Measurements from ENCODE around the gene ABHD14A.

The ABHD14A gene

DNA sequence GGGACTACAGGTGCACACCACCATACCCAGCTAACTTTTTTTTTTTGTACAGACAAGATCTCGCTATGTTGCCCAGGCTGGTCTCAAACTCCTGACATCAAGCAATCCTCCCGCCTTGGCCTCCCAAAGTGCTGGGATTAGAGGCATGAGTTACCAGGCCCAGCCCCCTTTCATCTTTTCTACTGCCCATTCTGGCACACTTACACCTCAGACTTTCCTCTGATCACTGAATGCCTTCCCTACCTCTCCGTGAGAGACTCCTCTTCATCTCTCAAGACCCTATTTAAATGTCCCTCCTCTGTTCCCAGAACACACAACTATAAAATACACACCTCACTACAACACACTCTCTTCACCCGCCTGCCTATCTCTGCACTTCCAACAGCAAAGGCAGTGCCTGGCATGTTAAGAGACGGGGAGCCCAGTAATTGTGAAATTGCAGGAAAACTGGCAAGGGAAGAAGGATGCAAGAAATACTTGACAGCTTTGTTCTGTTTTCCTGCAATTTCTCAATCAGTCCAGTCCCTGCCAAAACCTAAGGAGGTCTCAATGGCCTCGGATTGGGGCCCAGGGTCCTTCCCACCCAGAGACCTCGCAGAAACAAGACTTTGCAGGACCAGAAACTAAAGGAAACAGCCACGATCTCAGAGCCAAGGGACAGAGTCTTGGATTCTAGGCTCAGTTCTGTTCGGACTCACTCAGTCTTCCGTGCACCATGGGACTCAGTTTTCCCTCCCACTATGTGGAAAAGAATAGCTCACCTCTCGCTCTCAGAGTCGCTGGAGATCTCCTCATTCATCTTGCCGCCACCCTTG is 34.0 kb upstream of the ABHD14A start:
- DNase-seq (ENCODE audit: low read depth, low spot score): no peak

GRCh38 chr3:51941463-51941797 is 33.4 kb upstream of the ABHD14A start:
- DNase-seq (ENCODE audit: low read depth, low spot score): no peak

GRCh38 chr3:51941798-51942602 is 32.9 kb upstream of the ABHD14A start, which contains the start of the genes PARP3 and RRP9:
Gene PARP3 (plus strand): TSS chr3:51942363. CDS start chr3:51943356, 993 bp downstream.
Gene RRP9 (minus strand): TSS chr3:51941904. CDS start chr3:51941867, 37 bp downstream.
- DNase-seq (ENCODE audit: low read depth, low spot score): peak; percentile 100

GRCh38 chr3:51942603-51943450 is 32.0 kb upstream of the ABHD14A start:
- no peak for DNase-seq (ENCODE audit: low read depth, low spot score)

GRCh38 chr3:51943451-51944391 is 31.1 kb upstream of the ABHD14A start:
- DNase-seq (ENCODE audit: low read depth, low spot score): no peak

DNA sequence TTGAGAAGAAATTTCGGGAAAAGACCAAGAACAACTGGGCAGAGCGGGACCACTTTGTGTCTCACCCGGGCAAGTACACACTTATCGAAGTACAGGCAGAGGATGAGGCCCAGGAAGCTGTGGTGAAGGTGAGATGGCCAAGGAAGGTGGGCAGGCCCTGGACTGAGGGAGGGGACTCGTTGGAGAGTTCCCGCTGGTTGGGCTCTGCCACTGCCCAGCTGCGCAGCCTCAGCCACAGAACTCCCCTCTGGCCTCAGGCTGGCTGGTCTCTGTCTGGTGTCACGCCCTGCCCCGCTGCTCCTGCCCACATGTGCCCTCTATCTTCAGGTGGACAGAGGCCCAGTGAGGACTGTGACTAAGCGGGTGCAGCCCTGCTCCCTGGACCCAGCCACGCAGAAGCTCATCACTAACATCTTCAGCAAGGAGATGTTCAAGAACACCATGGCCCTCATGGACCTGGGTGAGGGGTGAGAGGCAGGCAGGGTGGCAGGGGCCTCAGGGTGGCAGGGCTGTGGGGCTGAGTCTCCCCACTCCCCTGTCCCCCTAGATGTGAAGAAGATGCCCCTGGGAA is 30.3 kb upstream of the ABHD14A start:
- DNase-seq (ENCODE audit: low read depth, low spot score): no peak

- DNase-seq (ENCODE audit: low read depth, low spot score): no peak
Observed at GRCh38 chr3:51945031-51945840, 29.6 kb upstream of the ABHD14A start.

- no peak for DNase-seq (ENCODE audit: low read depth, low spot score)
Observed at GRCh38 chr3:51945926-51946705, 28.7 kb upstream of the ABHD14A start.

- no peak for DNase-seq (ENCODE audit: low read depth, low spot score)
Observed at GRCh38 chr3:51946796-51947195, 28.1 kb upstream of the ABHD14A start.

DNA sequence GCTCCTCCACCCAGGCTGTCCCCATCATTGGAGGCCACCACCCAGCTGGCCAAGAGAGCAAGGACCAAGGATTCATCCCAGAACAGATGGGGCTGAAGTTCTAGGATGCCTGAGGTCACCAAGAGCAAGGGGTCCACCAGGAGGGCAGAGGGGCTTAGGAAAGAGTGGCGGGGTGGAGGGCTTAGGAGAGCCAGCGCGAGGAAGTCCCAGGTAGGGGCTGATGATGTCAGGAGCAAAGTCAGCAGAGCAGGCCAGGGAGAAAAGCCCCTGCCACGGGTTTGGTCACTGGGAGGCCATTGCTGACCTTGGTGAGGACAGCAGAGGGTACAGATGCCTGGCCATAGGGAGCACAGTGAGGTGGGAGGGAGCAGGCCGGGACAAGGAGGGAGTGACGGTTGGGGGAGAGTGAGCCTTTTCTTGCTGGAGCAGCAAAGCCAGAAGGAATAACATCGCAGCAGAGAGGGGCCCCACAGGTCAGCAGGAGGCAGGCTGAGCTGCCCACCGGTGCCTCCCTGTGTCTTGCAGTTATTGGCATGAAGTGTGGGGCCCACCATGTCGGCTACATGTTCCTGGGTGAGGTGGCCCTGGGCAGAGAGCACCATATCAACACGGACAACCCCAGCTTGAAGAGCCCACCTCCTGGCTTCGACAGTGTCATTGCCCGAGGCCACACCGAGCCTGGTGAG is 27.5 kb upstream of the ABHD14A start:
- no peak for DNase-seq (ENCODE audit: low read depth, low spot score)

DNA sequence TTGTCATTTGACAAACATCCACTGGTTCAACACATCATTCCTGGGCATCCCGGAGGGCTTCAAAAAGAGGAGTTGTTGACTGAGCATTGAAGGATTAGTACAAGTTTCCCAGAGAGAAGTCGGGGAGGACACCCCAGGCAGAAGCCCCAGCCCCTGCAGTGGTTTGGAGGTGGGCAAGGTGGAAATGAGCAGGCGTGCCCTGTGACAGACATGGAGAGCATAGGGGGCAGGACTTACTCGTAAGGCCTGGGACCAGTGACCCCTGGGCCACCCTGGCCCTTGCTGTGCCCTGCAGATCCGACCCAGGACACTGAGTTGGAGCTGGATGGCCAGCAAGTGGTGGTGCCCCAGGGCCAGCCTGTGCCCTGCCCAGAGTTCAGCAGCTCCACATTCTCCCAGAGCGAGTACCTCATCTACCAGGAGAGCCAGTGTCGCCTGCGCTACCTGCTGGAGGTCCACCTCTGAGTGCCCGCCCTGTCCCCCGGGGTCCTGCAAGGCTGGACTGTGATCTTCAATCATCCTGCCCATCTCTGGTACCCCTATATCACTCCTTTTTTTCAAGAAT is 26.8 kb upstream of the ABHD14A start:
- no peak for DNase-seq (ENCODE audit: low read depth, low spot score)

- no peak for DNase-seq (ENCODE audit: low read depth, low spot score)
Observed at GRCh38 chr3:51949121-51949520, 25.7 kb upstream of the ABHD14A start.

- no peak for DNase-seq (ENCODE audit: low read depth, low spot score)
Observed at GRCh38 chr3:51950899-51951298, 24.0 kb upstream of the ABHD14A start.

DNA sequence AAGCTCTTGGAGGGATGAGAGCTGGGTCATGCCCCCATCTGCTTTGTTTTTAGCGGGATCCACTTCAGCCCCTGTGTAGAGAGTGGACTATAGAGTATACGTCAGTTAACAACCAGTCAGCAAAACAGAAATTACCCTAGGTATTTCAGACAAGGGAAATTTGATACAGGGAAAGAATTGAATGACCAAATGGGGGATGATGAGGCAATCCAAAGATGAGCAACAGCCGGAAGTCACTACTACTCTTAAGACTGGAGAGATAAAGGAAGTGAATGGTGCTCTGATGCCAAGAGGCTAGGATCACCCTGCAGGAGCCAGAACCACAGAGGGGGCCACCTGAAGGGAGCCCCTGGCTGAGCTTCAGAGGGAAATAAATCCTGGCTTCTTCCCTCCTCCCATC is 21.4 kb upstream of the ABHD14A start:
- DNase-seq (ENCODE audit: low read depth, low spot score): no peak

DNA sequence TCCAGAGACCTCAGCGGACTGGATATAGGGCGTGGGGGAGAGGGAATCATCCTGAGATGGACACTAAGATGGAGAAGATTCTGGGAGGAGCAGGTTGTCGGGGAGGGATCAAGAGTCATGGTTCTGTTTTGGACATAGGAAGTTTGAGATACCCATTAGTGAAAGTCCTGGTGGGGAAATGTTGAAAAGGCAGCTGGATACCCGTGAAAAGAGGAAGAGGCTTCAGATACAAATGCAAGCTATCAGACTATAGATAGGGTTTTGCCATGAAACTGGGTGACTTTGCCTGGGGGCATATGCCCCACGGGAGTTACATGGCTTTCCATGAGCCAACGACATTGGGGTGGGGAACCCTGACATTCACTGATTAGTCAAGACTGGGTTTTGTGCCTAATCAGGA is 20.8 kb upstream of the ABHD14A start:
- no peak for DNase-seq (ENCODE audit: low read depth, low spot score)

DNA sequence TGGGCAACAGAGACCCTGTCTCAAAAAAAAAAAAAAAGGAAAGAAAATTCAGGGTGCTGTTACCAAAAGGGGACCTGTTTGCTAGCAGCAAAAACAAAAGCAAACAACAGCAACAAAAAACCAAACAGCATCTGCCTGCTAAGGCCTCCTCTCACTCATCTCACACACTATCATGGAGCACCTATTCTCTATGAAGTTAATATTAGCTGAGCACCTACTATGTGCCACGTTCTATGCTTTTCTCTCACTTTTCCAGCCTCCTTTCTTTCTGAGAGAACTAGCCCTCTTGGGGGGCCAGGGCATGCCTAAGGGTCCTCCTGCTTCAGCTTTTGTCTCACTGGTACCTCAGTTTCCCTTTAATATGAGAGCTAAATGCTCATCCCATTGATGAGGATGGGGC is 20.2 kb upstream of the ABHD14A start:
- no peak for DNase-seq (ENCODE audit: low read depth, low spot score)

DNA sequence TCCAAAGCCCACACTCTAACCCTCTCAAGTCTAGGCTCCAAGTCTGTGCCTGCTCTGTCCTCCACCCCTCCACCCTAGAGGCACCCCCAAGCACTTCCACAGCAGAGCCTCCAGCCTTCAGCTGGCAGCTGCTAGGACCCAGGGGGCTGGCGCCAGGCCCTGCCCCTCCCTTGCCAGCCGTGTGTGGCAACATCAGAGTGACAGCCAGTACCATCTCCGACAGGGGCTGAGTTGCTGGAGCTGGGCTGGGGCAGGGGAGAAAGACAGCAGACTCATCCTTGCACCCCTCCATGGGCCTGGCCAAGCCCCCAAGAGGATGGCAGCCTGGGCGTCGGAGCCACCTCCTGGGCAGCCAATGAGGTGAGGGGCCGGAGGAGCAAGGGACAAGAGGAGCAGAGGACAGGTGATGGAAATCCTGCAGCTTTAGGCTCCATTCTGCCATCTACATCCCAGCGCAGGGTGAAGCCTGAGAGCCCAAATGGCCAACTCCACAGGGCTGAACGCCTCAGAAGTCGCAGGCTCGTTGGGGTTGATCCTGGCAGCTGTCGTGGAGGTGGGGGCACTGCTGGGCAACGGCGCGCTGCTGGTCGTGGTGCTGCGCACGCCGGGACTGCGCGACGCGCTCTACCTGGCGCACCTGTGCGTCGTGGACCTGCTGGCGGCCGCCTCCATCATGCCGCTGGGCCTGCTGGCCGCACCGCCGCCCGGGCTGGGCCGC is 19.5 kb upstream of the ABHD14A start, which contains the start of gene GPR62:
Gene GPR62, plus strand, starts transcription at position 207 of the 718 bp plus-strand sequence. Its CDS starts 272 bp downstream, at position 479.
- DNase-seq (ENCODE audit: low read depth, low spot score): no peak
